Mesenchymal stem cell (in vitro differentiated cells and primary cell): ENCODE data around the gene AGPAT2.

Source experiments
- DNase-seq: peaks from one replicate; pipeline ENCODE4 v3.0.0-alpha.2; 2013
- H2AFZ ChIP-seq: one replicate; pipeline ENCODE4 v1.6.1; 2013; ENCODE audit warnings: low read depth, mild to moderate bottlenecking, control low read depth, inconsistent platforms, low read length, moderate library complexity
- H2AK5ac ChIP-seq: 2 replicates; pipeline ENCODE4 v1.6.1; 2013; ENCODE audit warnings: low read length, moderate library complexity, mild to moderate bottlenecking, inconsistent platforms; ENCODE audit not compliant: severe bottlenecking
- H2BK120ac ChIP-seq: one replicate; pipeline ENCODE4 v1.6.1; 2013; ENCODE audit warnings: low read depth, mild to moderate bottlenecking, inconsistent platforms, low read length, moderate library complexity
- H2BK12ac ChIP-seq, 2 experiments: one replicate each; pipeline ENCODE4 v1.6.1; 2013; ENCODE audit warnings: inconsistent platforms in 2 of 2, low read length in 2 of 2, mild to moderate bottlenecking in 2 of 2, moderate library complexity in 2 of 2, control low read depth in 1 of 2
- H2BK15ac ChIP-seq: one replicate; pipeline ENCODE4 v1.6.1; 2013; ENCODE audit warnings: mild to moderate bottlenecking, low read depth, inconsistent platforms; ENCODE audit not compliant: poor library complexity, severe bottlenecking
- H2BK5ac ChIP-seq: 2 replicates; pipeline ENCODE4 v1.6.1; 2013; ENCODE audit warnings: low read depth, mild to moderate bottlenecking, low read length, control low read depth, inconsistent platforms; ENCODE audit not compliant: poor library complexity, severe bottlenecking
- H3K14ac ChIP-seq, 2 experiments: one replicate each; pipeline ENCODE4 v1.6.1; 2013; ENCODE audit warnings: inconsistent platforms in 2 of 2, low read length in 2 of 2, control low read depth in 1 of 2, mild to moderate bottlenecking in 1 of 2, moderate library complexity in 1 of 2
- H3K18ac ChIP-seq, 2 experiments: one replicate each; pipeline ENCODE4 v1.6.1; 2013; ENCODE audit warnings: inconsistent platforms in 2 of 2, low read length in 2 of 2, control low read depth in 1 of 2, low read depth in 1 of 2, mild to moderate bottlenecking in 1 of 2
- H3K23ac ChIP-seq, 2 experiments: one replicate each; pipeline ENCODE4 v1.6.1; 2013; ENCODE audit warnings: inconsistent platforms in 2 of 2, low read length in 2 of 2, mild to moderate bottlenecking in 2 of 2, moderate library complexity in 2 of 2, control low read depth in 1 of 2
- H3K27ac ChIP-seq: 2 replicates; pipeline ENCODE4 v1.5.1; 2013; ENCODE audit warnings: mild to moderate bottlenecking, moderate library complexity, low read length, control low read depth, inconsistent platforms; ENCODE audit not compliant: poor library complexity, severe bottlenecking
- H3K27me3 ChIP-seq, 2 experiments: 2 replicates each; pipeline versions ENCODE4 v1.6.1 to v1.7.0; 2013; ENCODE audit warnings: low read length in 2 of 2, mild to moderate bottlenecking in 2 of 2, moderate library complexity in 2 of 2, control low read depth in 1 of 2, inconsistent platforms in 1 of 2; ENCODE audit not compliant: control insufficient read depth in 1 of 2, insufficient read depth in 1 of 2
- H3K36me3 ChIP-seq, 2 experiments: 2 replicates each; pipeline versions ENCODE4 v1.6.1 to v1.7.0; 2013; ENCODE audit warnings: low read length in 2 of 2, control low read depth in 1 of 2, inconsistent platforms in 1 of 2, low read depth in 1 of 2, mild to moderate bottlenecking in 1 of 2; ENCODE audit not compliant: insufficient read depth in 2 of 2, control insufficient read depth in 1 of 2
- H3K4ac ChIP-seq, 2 experiments: one replicate each; pipeline ENCODE4 v1.6.1; 2013; ENCODE audit warnings: inconsistent platforms in 2 of 2, low read length in 2 of 2, mild to moderate bottlenecking in 2 of 2, moderate library complexity in 2 of 2, control low read depth in 1 of 2, low read depth in 1 of 2
- H3K4me1 ChIP-seq: 2 replicates; pipeline ENCODE4 v1.6.1; 2013; ENCODE audit warnings: low read depth, low read length, control low read depth; ENCODE audit not compliant: control insufficient read depth, insufficient read depth
- H3K4me2 ChIP-seq: 2 replicates; pipeline ENCODE4 v1.6.1; 2013; ENCODE audit warnings: low read length, mild to moderate bottlenecking, inconsistent platforms; ENCODE audit not compliant: poor library complexity, severe bottlenecking
- H3K4me3 ChIP-seq, 2 experiments: 2 replicates each; pipeline versions ENCODE4 v1.5.1 to v1.7.0; 2013; ENCODE audit warnings: low read length in 2 of 2, mild to moderate bottlenecking in 2 of 2, control low read depth in 1 of 2, low read depth in 1 of 2; ENCODE audit not compliant: insufficient read depth in 1 of 2
- H3K79me1 ChIP-seq: replicated peaks from 2 replicates; pipeline ENCODE4 v1.6.1; 2013; ENCODE audit warnings: mild to moderate bottlenecking, control low read depth, low read length, inconsistent platforms; ENCODE audit not compliant: poor library complexity, severe bottlenecking
- H3K9ac ChIP-seq: 2 replicates; pipeline ENCODE4 v1.7.0; 2013; ENCODE audit warnings: mild to moderate bottlenecking, low read length, moderate library complexity
- H3K9me3 ChIP-seq: 2 replicates; pipeline ENCODE4 v1.7.0; 2013; ENCODE audit warnings: mild to moderate bottlenecking, low read length; ENCODE audit not compliant: control insufficient read depth
- H4K8ac ChIP-seq: one replicate; pipeline ENCODE4 v1.6.1; 2013; ENCODE audit warnings: inconsistent platforms, mild to moderate bottlenecking, low read length, moderate library complexity
- H4K91ac ChIP-seq: one replicate; pipeline ENCODE4 v1.6.1; 2013; ENCODE audit warnings: mild to moderate bottlenecking, low read length, inconsistent platforms
- WGBS: methylation state at CpG from one replicate; pipeline ENCODE4 v1.1.7; 2013; ENCODE audit warnings: mixed read lengths; 5-methylcytosine and 5-hydroxymethylcytosine counted together

The AGPAT2 gene

DNA sequence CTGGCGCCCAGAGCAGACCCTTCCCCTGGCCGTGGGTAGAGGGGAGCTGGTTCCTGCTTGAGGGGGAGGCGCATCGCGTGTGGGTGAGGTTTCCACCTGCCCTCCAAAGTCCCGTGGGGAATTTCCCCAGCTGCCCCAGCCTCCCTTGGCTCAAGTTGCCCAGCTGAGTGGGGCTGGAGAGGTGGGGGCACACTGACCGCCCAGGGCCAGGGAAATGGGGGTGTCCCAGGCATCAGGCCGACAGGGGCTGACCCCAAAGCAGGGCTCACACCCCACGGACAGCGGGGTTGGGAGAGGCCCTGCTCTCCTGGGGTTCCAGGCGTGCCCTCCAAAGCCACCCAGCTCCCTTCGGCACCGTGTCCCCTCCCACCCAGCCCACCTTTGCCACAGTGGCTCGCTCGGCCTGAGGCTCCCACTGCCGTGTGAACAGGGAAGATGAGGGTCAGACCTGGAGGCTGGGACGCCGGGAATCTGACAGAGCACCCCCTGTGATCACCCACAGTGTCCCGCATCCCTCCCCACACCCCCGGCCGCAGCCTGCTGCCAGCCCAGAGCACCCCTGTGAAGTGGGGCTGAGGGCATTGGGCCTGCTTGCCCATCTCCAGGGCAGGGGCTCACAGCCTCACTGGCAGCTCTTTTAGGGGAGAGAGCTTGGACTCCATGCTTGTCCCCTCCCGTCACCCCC, 25.5 kb downstream of the AGPAT2 start:
- H3K9me3 ChIP-seq = no peaks in the 10 kb centered on the region
- no peaks in the 10 kb centered on the region for H3K36me3 ChIP-seq
- no peak overlapping the region for H2AK5ac ChIP-seq
- H3K27ac ChIP-seq = no peak overlapping the region
- no peak overlapping the region for H2BK12ac ChIP-seq
- H3K4ac ChIP-seq = no peak overlapping the region
- H3K14ac ChIP-seq = no peak overlapping the region
- WGBS = 90% methylated on average over 22 of the region's 22 CpGs
- H2BK15ac ChIP-seq = no peak overlapping the region
- no peak overlapping the region for H2BK5ac ChIP-seq
- peaks cover 15 to 66% of the 10 kb centered on the region in 2 experiments for H3K27me3 ChIP-seq
- H3K4me3 ChIP-seq = no peak overlapping the region
- peak overlapping the region; percentile 34 for H4K91ac ChIP-seq
- H3K79me1 ChIP-seq = no peaks in the 10 kb centered on the region
- H3K4me1 ChIP-seq = peaks cover 23% of the 10 kb centered on the region
- no peak overlapping the region for H2BK120ac ChIP-seq
- H4K8ac ChIP-seq = no peak overlapping the region
- no peak overlapping the region for H3K9ac ChIP-seq
- H2AFZ ChIP-seq = no peak overlapping the region
- no peak overlapping the region for H3K18ac ChIP-seq
- no peak overlapping the region for H3K4me2 ChIP-seq
- H3K23ac ChIP-seq = no peak overlapping the region
- DNase-seq = no peak

DNA sequence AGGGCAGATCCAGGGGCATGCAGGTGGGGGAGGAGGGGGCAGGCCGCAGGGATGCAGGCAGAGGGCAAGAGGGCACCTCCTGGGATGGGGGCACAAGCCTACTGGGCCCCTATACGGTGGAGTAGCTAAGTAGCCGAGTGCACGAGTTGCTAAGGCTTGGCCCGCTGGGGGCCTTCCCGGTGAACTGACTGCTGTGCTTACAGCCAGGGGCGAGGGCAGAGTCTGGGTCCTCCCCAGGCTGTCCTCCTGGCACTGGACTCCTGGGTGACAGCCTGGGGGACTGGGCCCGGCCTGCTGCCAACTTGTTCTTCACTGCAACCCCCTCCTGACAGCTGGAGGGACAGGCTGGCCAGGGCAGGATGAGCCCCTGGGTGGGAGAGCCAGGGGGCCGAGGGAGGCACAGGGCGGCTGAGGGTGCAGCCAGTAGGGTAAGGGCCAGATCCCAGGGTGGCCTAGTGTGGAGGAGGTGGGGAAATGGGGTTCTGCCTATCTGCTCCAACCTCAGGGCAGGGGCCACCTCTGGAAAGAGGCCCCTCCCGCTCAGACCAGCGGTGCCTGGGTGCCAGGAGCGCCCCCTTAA, 26.2 kb downstream of the AGPAT2 start:
- Histone ChIP-seq H4K91ac (no peak overlapping the region), H2BK15ac (no peak overlapping the region), H3K18ac (no peak overlapping the region), H3K9ac (no peak overlapping the region), H3K4me1 (peaks cover 21% of the 10 kb centered on the region), H3K36me3 (no peaks in the 10 kb centered on the region), H3K14ac (no peak overlapping the region), H2BK120ac (no peak overlapping the region), H3K4me2 (no peak overlapping the region), H3K27me3 (peaks cover 15 to 69% of the 10 kb centered on the region in 2 experiments), H3K79me1 (no peaks in the 10 kb centered on the region), H3K4ac (no peak overlapping the region), H3K23ac (no peak overlapping the region), H3K27ac (no peak overlapping the region), H2AK5ac (no peak overlapping the region), H3K4me3 (no peak overlapping the region), H2BK5ac (no peak overlapping the region), H3K9me3 (no peaks in the 10 kb centered on the region), H4K8ac (no peak overlapping the region), H2AFZ (no peak overlapping the region), H2BK12ac (no peak overlapping the region)
- DNase-seq = no peak
- WGBS = 86% methylated on average over 13 of the region's 13 CpGs

DNA sequence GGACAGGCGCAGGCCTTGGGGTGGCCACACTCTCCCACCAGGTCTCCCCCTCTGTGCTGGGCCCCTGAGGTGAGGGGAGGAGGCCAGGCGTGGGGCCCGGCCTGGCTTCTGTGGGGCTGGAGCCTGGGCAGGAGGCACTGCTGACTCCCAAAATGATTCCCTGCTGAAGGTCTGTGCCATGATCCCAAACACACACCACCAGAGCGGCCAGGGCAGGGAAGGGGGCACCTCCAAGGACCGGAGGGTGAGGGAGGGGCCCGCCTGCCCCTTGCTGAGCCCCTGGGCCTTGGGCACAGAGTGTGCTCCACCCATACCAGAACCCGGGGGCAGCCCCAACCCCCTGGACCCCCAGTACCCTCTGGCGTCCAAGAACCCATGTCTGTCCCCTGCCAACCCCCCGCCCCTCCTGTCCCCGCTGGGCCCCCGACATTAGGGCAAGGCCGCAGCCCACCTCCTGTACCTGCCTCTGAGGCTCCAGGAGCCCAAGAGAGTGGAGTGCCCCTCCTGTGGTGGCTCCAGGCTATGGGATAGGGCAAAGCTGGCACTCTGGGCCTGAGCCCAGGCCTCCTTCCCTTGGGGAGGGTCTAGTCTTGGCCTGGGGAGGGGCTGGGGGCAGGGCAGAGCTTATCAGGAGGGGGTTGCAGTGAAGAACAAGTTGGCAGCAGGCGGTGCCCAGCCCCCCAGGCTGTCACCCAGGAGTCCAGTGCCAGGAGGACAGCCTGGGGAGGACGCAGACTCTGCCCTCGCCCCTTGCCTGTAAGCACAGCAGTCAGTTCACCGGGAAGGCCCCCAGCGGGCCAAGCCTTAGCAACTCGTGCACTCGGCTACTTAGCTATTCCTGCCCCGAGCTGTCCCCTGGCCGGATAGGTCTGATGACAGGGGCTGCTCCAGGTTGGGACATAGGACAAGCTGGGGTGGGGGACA, 27.1 kb downstream of the AGPAT2 start:
- H3K9me3 ChIP-seq = no peaks in the 10 kb centered on the region
- H3K14ac ChIP-seq = no peak overlapping the region
- no peak overlapping the region for H2BK15ac ChIP-seq
- H2AFZ ChIP-seq = no peak overlapping the region
- no peak overlapping the region for H3K23ac ChIP-seq
- no peak overlapping the region for H2BK12ac ChIP-seq
- H2AK5ac ChIP-seq = no peak overlapping the region
- H3K27ac ChIP-seq = no peak overlapping the region
- H3K4me2 ChIP-seq = no peak overlapping the region
- H3K4ac ChIP-seq = no peak overlapping the region
- no peak overlapping the region for H3K18ac ChIP-seq
- no peak overlapping the region for H2BK5ac ChIP-seq
- H4K91ac ChIP-seq = peak overlapping the region; percentile 44
- no peak overlapping the region for H2BK120ac ChIP-seq
- H3K4me1 ChIP-seq = peaks cover 23% of the 10 kb centered on the region
- no peak overlapping the region for H3K9ac ChIP-seq
- H3K27me3 ChIP-seq = peaks cover 15 to 74% of the 10 kb centered on the region in 2 experiments
- no peaks in the 10 kb centered on the region for H3K79me1 ChIP-seq
- 79% methylated on average over 20 of the region's 21 CpGs for WGBS
- no peaks in the 10 kb centered on the region for H3K36me3 ChIP-seq
- no peak for DNase-seq
- no peak overlapping the region for H3K4me3 ChIP-seq
- no peak overlapping the region for H4K8ac ChIP-seq
